Measurements from ENCODE around the gene RPUSD4. TPM values are rescaled to one million over a fixed set of nuclear protein-coding genes. Genes with fewer than 3 reads are reported as not detected.
"Not testable (repeated sequence)": the region's sequence is repeated elsewhere in the genome, so short reads cannot be mapped to it uniquely, and the experiment has no call there.

Gene RPUSD4
- total RNA-seq: 29.7 TPM
- 10 to 100 TPM; 34.4 to 44.8 (median 40.1) TPM for polyA plus RNA-seq (ENCODE audit: insufficient read depth in 1 of 8, insufficient read length in 8 of 8, low replicate concordance in 1 of 8)
- long read RNA-seq, donor 1, partial matches to known transcripts: 0 of 3 reads
- long read RNA-seq, donor 1, other reads (novel, unspliced or antisense): 0 of 3 reads
- long read RNA-seq, donor 2, partial matches to known transcripts: 0 of 4 reads
- long read RNA-seq, donor 2, other reads (novel, unspliced or antisense): 0 of 4 reads
- long read RNA-seq, donor 3, transcript RPUSD4-201 (7 exons, 2,512 nt): major isoform, 10 of 12 reads
- long read RNA-seq, donor 3, partial matches to known transcripts: 0 of 12 reads
- long read RNA-seq, donor 3, other reads (novel, unspliced or antisense): 0 of 12 reads
- long read RNA-seq, donor 4, transcript RPUSD4-201 (7 exons, 2,512 nt): major isoform, 8 of 8 reads
- long read RNA-seq, donor 4, partial matches to known transcripts: 0 of 8 reads
- long read RNA-seq, donor 4, other reads (novel, unspliced or antisense): 0 of 8 reads
- long read RNA-seq, donor 5, transcript RPUSD4-201 (7 exons, 2,512 nt): major isoform, 21 of 22 reads
- long read RNA-seq, donor 5, partial matches to known transcripts: 0 of 22 reads
- long read RNA-seq, donor 5, other reads (novel, unspliced or antisense): 0 of 22 reads
- long read RNA-seq, donor 6, transcript RPUSD4-201 (7 exons, 2,512 nt): major isoform, 18 of 20 reads
- long read RNA-seq, donor 6, partial matches to known transcripts: 0 of 20 reads
- long read RNA-seq, donor 6, other reads (novel, unspliced or antisense): 0 of 20 reads
- long read RNA-seq, donor 7, transcript RPUSD4-201 (7 exons, 2,512 nt): major isoform, 10 of 11 reads
- long read RNA-seq, donor 7, partial matches to known transcripts: 0 of 11 reads
- long read RNA-seq, donor 7, other reads (novel, unspliced or antisense): 0 of 11 reads
- long read RNA-seq, donor 8, transcript RPUSD4-201 (7 exons, 2,512 nt): major isoform, 5 of 5 reads
- long read RNA-seq, donor 8, partial matches to known transcripts: 0 of 5 reads
- long read RNA-seq, donor 8, other reads (novel, unspliced or antisense): 0 of 5 reads
- long read RNA-seq, donor 9, transcript RPUSD4-201 (7 exons, 2,512 nt): major isoform, 10 of 11 reads
- long read RNA-seq, donor 9, partial matches to known transcripts: 0 of 11 reads
- long read RNA-seq, donor 9, other reads (novel, unspliced or antisense): 0 of 11 reads
- long read RNA-seq, donor 10, transcript RPUSD4-201 (7 exons, 2,512 nt): major isoform, 19 of 19 reads
- long read RNA-seq, donor 10, partial matches to known transcripts: 0 of 19 reads
- long read RNA-seq, donor 10, other reads (novel, unspliced or antisense): 0 of 19 reads
- long read RNA-seq, donor 11, transcript RPUSD4-201 (7 exons, 2,512 nt): major isoform, 18 of 18 reads
- long read RNA-seq, donor 11, partial matches to known transcripts: 0 of 18 reads
- long read RNA-seq, donor 11, other reads (novel, unspliced or antisense): 0 of 18 reads

- WGBS (ENCODE audit: insufficient coverage): under 1% methylated on average over 62 of the region's 62 CpGs
- H3K36me3 ChIP-seq (ENCODE audit: control insufficient read depth, insufficient read depth, low read length): peaks cover 12% of the 10 kb centered on the region
- H3K27ac ChIP-seq (ENCODE audit: low read length): peak within 1 kb of the TSS; percentile 47
- H3K4me1 ChIP-seq (ENCODE audit: control insufficient read depth, insufficient read depth, low read length): peaks cover 10% of the 10 kb centered on the region
- H3K27me3 ChIP-seq (ENCODE audit: control insufficient read depth, insufficient read depth, low read length): no peaks in the 10 kb centered on the region
- H3K4me3 ChIP-seq (ENCODE audit: low read length): peak within 1 kb of the TSS; percentile 78
- no peaks in the 10 kb centered on the region for H3K9me3 ChIP-seq (replicated peaks; ENCODE audit: control insufficient read depth, low read depth, low read length)
- peak; percentile 98 for DNase-seq
Measured at GRCh38 chr11:126211236-126212088, at the start of gene RPUSD4, which contains the start of gene FAM118B. TSS of gene RPUSD4 (minus strand) at chr11:126211650. CDS start at chr11:126211638, 12 bp downstream. TSS of gene FAM118B (plus strand) at chr11:126211782. CDS start at chr11:126235002, 23,220 bp downstream.

GRCh38 chr11:126257764-126258163 lies 46.3 kb upstream of the RPUSD4 start:
- WGBS (ENCODE audit: insufficient coverage): 100% methylated on average over 1 of the region's 2 CpGs
- H3K27ac ChIP-seq (ENCODE audit: low read length): no peak overlapping the region
- peaks cover 29% of the 10 kb centered on the region for H3K36me3 ChIP-seq (ENCODE audit: control insufficient read depth, insufficient read depth, low read length)
- no peak for DNase-seq
- H3K9me3 ChIP-seq (replicated peaks; ENCODE audit: control insufficient read depth, low read depth, low read length): no peaks in the 10 kb centered on the region
- no peak overlapping the region for H3K4me3 ChIP-seq (ENCODE audit: low read length)
- no peaks in the 10 kb centered on the region for H3K4me1 ChIP-seq (ENCODE audit: control insufficient read depth, insufficient read depth, low read length)
- no peaks in the 10 kb centered on the region for H3K27me3 ChIP-seq (ENCODE audit: control insufficient read depth, insufficient read depth, low read length)

- Histone ChIP-seq H3K27me3 (ENCODE audit: control insufficient read depth, insufficient read depth, low read length) (no peaks in the 10 kb centered on the region), H3K4me1 (ENCODE audit: control insufficient read depth, insufficient read depth, low read length) (no peaks in the 10 kb centered on the region), H3K4me3 (ENCODE audit: low read length) (no peak overlapping the region), H3K9me3 (replicated peaks; ENCODE audit: control insufficient read depth, low read depth, low read length) (no peaks in the 10 kb centered on the region), H3K27ac (ENCODE audit: low read length) (no peak overlapping the region), H3K36me3 (ENCODE audit: control insufficient read depth, insufficient read depth, low read length) (peaks cover 27% of the 10 kb centered on the region)
- no peak for DNase-seq
- WGBS (ENCODE audit: insufficient coverage): no CpG with 5 or more reads among the region's 2 CpGs
Measured at GRCh38 chr11:126257144-126257543, 45.7 kb upstream of the RPUSD4 start.

GRCh38 chr11:126256216-126256615 lies 44.8 kb upstream of the RPUSD4 start:
- DNase-seq: no peak
- no peaks in the 10 kb centered on the region for H3K27me3 ChIP-seq (ENCODE audit: control insufficient read depth, insufficient read depth, low read length)
- no peaks in the 10 kb centered on the region for H3K4me1 ChIP-seq (ENCODE audit: control insufficient read depth, insufficient read depth, low read length)
- no peaks in the 10 kb centered on the region for H3K9me3 ChIP-seq (replicated peaks; ENCODE audit: control insufficient read depth, low read depth, low read length)
- no peak overlapping the region for H3K4me3 ChIP-seq (ENCODE audit: low read length)
- no peak overlapping the region for H3K27ac ChIP-seq (ENCODE audit: low read length)
- peaks cover 22% of the 10 kb centered on the region for H3K36me3 ChIP-seq (ENCODE audit: control insufficient read depth, insufficient read depth, low read length)
- whole genome bisulfite sequencing (ENCODE audit: insufficient coverage): 100% methylated on average over 1 of the region's 4 CpGs

GRCh38 chr11:126255507-126255906 lies 44.1 kb upstream of the RPUSD4 start:
- not testable (repeated sequence) for H3K27ac ChIP-seq (ENCODE audit: low read length); H3K4me1 ChIP-seq (ENCODE audit: control insufficient read depth, insufficient read depth, low read length); H3K27me3 ChIP-seq (ENCODE audit: control insufficient read depth, insufficient read depth, low read length); DNase-seq; H3K9me3 ChIP-seq (replicated peaks; ENCODE audit: control insufficient read depth, low read depth, low read length); H3K4me3 ChIP-seq (ENCODE audit: low read length)
- 90% methylated on average over 2 of the region's 5 CpGs for whole genome bisulfite sequencing (ENCODE audit: insufficient coverage)
- peaks cover 19% of the 10 kb centered on the region for H3K36me3 ChIP-seq (ENCODE audit: control insufficient read depth, insufficient read depth, low read length)

GRCh38 chr11:126254819-126255218 lies 43.4 kb upstream of the RPUSD4 start:
- WGBS (ENCODE audit: insufficient coverage): 100% methylated on average over 1 of the region's 1 CpG
- Histone ChIP-seq H3K27ac (ENCODE audit: low read length) (no peak overlapping the region), H3K27me3 (ENCODE audit: control insufficient read depth, insufficient read depth, low read length) (no peaks in the 10 kb centered on the region), H3K36me3 (ENCODE audit: control insufficient read depth, insufficient read depth, low read length) (peaks cover 19% of the 10 kb centered on the region), H3K4me1 (ENCODE audit: control insufficient read depth, insufficient read depth, low read length) (no peaks in the 10 kb centered on the region), H3K4me3 (ENCODE audit: low read length) (no peak overlapping the region), H3K9me3 (replicated peaks; ENCODE audit: control insufficient read depth, low read depth, low read length) (no peaks in the 10 kb centered on the region)
- DNase-seq: no peak

- Histone ChIP-seq H3K36me3 (ENCODE audit: control insufficient read depth, insufficient read depth, low read length) (peaks cover 24% of the 10 kb centered on the region), H3K4me1 (ENCODE audit: control insufficient read depth, insufficient read depth, low read length) (no peaks in the 10 kb centered on the region), H3K27me3 (ENCODE audit: control insufficient read depth, insufficient read depth, low read length) (no peaks in the 10 kb centered on the region), H3K4me3 (ENCODE audit: low read length) (no peak overlapping the region), H3K27ac (ENCODE audit: low read length) (no peak overlapping the region), H3K9me3 (replicated peaks; ENCODE audit: control insufficient read depth, low read depth, low read length) (no peaks in the 10 kb centered on the region)
- DNase-seq: no peak
- no CpG with 5 or more reads among the region's 4 CpGs for WGBS (ENCODE audit: insufficient coverage)
Measured at GRCh38 chr11:126253265-126253664, 41.8 kb upstream of the RPUSD4 start.

- Histone ChIP-seq H3K9me3 (replicated peaks; ENCODE audit: control insufficient read depth, low read depth, low read length) (no peaks in the 10 kb centered on the region), H3K27ac (ENCODE audit: low read length) (no peak overlapping the region), H3K27me3 (ENCODE audit: control insufficient read depth, insufficient read depth, low read length) (no peaks in the 10 kb centered on the region), H3K36me3 (ENCODE audit: control insufficient read depth, insufficient read depth, low read length) (peaks cover 20% of the 10 kb centered on the region), H3K4me3 (ENCODE audit: low read length) (no peak overlapping the region), H3K4me1 (ENCODE audit: control insufficient read depth, insufficient read depth, low read length) (no peaks in the 10 kb centered on the region)
- WGBS (ENCODE audit: insufficient coverage): 60% methylated on average over 1 of the region's 2 CpGs
- no peak for DNase-seq
Measured at GRCh38 chr11:126246636-126247035, 35.2 kb upstream of the RPUSD4 start.

- Histone ChIP-seq H3K4me1 (ENCODE audit: control insufficient read depth, insufficient read depth, low read length) (peaks cover 2% of the 10 kb centered on the region), H3K27ac (ENCODE audit: low read length) (no peak overlapping the region), H3K36me3 (ENCODE audit: control insufficient read depth, insufficient read depth, low read length) (peaks cover 7% of the 10 kb centered on the region), H3K9me3 (replicated peaks; ENCODE audit: control insufficient read depth, low read depth, low read length) (no peaks in the 10 kb centered on the region), H3K4me3 (ENCODE audit: low read length) (no peak overlapping the region), H3K27me3 (ENCODE audit: control insufficient read depth, insufficient read depth, low read length) (no peaks in the 10 kb centered on the region)
- WGBS (ENCODE audit: insufficient coverage): no CpG with 5 or more reads among the region's 4 CpGs
- DNase-seq: no peak
Measured at GRCh38 chr11:126233391-126233790, 21.9 kb upstream of the RPUSD4 start.

Data from muscle of leg (tissue), 16 donors.